GM21786 (cell line): Measurements from ENCODE around the gene SYT1.

ENCODE experiments used
- ATAC-seq: cut with Tn5 transposase; IDR thresholded peaks from one replicate; pipeline ENCODE4 v1.9.1; 2021; ENCODE audit not compliant: unreplicated experiment

SYT1 gene

GRCh38 chr12:79055926-79056674, 191.5 kb downstream of the SYT1 start:
- no peak for ATAC-seq

GRCh38 chr12:79056775-79057174, 192.2 kb downstream of the SYT1 start:
- no peak for ATAC-seq

DNA sequence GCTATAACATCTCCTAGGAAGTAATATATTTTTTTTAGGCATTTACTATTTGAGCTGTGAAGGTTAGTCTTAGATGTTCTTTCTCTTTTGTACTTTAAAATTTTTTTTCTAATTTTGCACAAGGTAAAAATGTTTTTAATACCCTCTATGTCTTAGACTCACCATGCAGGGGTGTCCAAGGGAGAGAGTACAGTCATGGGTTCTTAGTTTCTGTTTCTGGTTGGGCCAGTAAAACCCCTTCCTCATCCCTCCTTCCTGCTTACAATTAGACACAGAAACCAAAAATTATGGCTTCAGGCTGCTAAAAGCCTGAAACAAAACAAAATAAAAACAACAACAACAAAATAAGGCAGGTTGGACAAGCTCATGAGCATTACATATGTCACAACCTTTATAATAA, 193.0 kb downstream of the SYT1 start:
- peak; percentile 40 for ATAC-seq

DNA sequence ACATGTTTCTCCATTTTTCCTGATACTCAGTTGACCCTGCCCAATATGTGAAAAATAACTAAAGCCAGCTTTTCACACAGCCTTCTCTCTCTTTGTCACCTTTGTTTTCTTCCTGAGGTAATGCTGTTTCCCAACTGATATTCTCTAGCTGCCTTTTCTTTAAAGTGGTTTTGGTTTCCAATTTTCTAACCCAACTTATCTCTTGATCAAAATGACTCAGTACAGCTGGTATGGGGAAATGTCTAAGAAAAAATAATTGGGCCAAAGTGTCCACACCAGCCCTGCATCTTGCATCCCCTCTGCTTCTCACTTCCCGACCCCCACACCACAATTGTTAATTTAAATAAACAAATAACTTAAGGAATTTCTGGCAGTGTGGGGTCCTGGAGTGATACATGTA, 193.8 kb downstream of the SYT1 start:
- ATAC-seq = peak; percentile 36

- ATAC-seq = no peak
Measured at GRCh38 chr12:79059557-79059956, 195.0 kb downstream of the SYT1 start.

DNA sequence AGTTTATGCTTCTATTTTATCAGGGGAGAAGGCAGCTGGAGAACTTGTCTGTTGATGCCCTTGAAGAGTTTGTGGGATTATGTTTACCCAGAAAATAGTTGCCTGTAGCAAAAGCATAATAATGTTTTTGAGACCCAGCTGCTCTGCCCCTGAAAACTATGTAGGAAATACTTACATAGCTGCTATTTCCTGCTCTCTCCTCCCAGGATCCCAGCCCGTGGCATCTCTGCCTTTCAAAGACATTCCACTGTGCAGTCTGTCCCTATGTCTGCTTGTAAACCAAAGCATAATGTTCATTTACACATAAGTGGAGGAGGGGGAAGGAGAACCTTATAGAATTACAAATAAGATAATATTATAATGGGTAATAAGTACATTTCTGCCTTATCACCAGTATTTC, 198.7 kb downstream of the SYT1 start:
- ATAC-seq = no peak

- no peak for ATAC-seq
Measured at GRCh38 chr12:79067977-79068376, 203.4 kb downstream of the SYT1 start.

DNA sequence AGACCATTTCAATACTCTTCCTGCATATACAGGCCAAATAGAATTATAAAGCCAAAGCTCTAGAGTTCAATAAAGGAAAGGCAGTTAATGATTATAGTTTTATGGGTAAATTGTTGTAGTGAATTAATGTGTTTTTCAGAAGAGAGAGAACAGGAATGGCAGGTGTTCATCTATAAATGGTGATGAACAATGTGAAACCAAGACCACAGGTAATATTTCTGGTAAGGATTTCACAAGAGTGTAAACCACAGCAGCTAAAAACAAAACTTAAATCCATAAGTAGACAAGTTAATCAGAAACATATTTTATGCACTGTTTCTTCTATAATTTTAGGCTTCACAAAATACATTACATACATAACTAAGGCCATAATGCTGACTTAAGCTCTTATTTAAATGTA, 204.4 kb downstream of the SYT1 start:
- ATAC-seq = peak; percentile 98

- no peak for ATAC-seq
Measured at GRCh38 chr12:79071498-79071897, 206.9 kb downstream of the SYT1 start.

DNA sequence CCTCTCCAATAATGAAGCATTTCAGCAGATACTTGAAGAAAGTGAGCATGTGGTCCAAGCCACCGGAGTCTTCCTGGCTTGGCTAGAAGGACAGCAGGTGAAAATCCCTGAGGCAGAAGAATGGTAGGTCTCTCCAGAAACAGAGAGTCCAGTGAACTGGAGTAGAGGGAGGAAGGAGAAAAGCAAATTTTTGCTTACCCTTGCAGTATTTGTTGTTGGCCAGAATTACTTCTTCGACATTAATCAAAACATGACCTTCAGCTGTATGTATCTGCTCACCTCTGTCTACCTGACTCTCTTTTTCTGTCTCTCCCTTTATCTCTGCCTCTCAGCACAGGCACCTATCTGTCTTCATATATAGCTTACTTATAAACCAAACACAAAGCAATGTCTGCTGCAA, 208.9 kb downstream of the SYT1 start:
- no peak for ATAC-seq

DNA sequence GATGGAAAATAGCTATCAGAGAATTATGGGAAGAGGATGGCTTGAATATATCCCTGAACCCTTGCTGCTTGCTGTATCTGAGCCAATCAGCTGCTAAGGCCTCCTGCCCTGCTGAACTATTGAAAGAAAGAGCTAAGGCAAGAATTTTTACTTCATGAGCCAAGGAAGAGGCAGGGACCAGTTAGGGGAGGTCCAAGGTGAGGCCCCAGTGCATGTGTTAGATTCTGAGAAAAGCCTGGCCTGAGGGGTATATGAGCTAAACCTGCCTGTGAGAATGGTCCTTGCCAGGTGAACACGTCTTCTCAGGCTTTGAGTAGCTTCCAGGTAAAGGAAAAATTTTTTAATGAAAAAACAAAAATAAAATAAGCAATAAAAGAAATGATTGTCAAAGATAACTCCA, 218.0 kb downstream of the SYT1 start:
- ATAC-seq = no peak

DNA sequence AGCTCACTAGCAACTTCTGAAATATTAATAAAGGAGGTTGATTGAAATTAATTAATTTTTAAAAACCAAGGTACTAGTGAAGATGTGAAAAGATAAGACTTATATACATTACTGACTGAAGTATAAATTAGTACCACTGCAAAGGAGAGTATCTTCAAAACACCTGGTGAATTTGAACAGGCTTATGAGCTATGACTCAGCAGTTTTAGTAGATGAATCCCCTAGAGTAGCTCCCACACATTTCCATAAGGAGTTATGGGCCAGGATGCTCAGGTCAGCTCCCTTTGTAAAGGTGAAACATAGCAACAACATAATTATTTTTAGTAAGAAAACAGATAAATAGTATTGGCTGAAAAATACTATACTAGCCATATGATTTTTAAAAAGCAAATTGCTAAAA, 218.6 kb downstream of the SYT1 start:
- no peak for ATAC-seq

GRCh38 chr12:79085106-79085682, 220.6 kb downstream of the SYT1 start:
- ATAC-seq = no peak

DNA sequence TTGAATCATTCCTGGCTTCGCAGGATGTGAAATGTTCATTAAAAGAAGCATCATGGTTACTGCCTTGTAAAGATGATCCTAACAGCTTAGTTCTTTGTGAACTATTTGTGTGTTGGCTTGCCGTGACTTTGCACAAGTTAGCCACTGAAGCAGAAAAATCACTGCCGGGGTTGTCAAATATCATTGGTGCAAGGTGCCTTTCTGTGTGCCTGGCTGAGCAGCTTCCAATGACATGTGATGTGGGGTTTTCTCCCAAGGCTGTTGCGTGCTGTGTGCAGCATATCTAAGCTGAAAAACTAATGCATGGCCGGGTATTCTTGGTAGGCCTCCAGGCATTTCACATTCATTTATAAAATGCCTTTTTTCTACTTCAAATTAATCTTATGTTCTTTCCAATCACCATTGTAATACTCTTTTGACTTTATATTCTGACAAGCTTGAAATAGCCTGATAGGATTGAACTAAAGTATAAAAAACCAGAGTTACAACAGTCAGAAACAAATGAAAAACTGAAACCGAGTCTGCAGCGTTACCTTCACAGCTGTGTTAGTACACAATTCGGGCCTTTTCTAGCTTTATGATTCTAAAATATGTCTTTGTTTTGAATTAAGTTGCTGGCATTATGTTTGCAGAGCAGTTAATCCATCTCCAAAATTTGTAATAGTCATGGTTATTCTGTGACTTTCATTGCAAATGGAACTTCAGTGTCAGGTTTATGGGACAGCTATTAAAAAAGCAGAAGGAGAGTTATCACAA, 222.1 kb downstream of the SYT1 start:
- ATAC-seq = no peak

DNA sequence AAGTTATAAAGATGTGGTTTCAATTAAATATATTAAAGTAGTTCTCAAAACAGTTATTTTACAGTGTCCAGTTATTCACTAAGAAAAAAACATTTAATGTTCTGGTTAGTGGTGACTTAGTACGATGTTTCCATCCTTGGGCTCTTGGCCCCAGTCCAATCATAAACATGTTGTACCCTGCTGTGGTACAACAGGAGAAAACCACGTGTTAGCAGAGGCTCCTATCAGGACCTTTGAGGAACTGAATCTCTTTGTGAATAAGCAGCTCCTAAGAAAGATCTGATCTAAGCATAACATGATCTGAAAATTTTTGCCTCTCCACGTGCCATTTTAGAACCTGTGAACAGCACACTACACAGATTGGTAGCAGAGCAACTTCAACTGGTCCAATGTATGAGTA, 234.0 kb downstream of the SYT1 start:
- no peak for ATAC-seq

DNA sequence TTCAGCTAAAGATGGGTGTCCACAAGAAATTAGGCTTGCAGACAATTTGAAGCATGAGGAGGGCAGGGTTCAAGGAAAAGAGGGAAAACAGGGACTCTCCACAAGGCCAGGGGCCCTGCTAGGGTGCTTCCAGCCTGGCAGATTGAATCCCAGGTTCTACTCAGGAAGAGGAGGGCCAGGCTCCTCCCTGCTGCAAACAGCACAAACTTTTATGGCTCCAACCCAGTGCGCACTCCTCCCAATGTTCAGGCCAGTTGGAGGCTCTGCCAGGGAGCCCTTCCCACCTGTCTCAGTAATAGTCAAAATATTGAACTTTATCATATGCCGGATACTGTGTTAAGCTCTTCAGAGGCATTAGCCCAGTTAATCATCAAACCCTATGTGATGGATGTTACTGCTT, 244.4 kb downstream of the SYT1 start:
- ATAC-seq = no peak

GRCh38 chr12:79114896-79115295, 250.3 kb downstream of the SYT1 start:
- ATAC-seq = no peak

- peak; percentile 48 for ATAC-seq
Measured at GRCh38 chr12:79115743-79116142, 251.2 kb downstream of the SYT1 start.

DNA sequence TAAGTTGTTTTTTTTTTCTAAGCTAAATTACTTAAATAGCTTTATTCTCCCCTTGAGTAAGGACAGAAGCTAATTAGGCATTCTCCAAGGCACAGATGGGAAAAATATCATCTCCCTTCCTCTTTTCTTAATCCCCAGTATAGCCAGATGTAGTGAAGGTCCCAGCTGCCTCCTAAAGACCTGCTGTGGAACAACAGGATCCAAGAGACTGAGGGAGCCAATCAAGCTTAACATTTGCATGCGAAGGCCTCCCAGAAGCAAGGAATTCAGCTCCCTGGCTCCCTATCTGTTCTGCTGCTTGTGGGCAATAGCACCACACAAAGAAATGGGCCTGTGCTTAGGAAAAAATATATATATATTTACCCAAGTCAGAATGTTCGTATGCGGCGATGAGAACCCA, 255.2 kb downstream of the SYT1 start:
- ATAC-seq = no peak

DNA sequence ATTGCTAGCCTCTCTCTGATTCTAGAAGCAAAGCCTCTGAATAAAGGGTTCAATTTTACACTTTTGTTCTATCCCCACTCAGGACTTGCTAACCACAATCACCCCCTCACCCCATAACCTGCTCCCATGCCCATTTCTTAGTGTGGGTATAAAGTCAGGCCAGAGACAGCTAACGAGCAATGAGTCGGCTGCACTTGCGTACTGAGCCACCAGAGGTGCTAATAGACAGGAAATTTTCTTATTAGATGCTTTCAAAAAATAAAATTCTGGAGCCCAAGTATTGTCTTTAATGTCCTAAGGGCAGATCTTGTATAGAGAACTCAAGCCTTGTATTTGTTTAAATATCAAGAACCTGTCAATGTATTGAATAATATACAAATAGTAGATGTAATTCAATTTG, 256.9 kb downstream of the SYT1 start:
- ATAC-seq = no peak

GRCh38 chr12:79124385-79124784, 259.8 kb downstream of the SYT1 start:
- no peak for ATAC-seq

- ATAC-seq = no peak
Measured at GRCh38 chr12:79125358-79125757, 260.8 kb downstream of the SYT1 start.
